H1 (cell line): ENCODE data around the gene DNAJC6.

Experiments used
- CTCF ChIP-seq, 3 experiments: IDR thresholded peaks; 1 replicate in 2 of 3; 2 replicates in 1 of 3; pipeline versions ENCODE4 v1.5.1 to v1.6.1; 2011; ENCODE audit warnings: low read length in 3 of 3, mild to moderate bottlenecking in 3 of 3, inconsistent platforms in 2 of 3, low read depth in 1 of 3, moderate library complexity in 1 of 3; ENCODE audit not compliant: insufficient read depth in 1 of 3; ENCODE audit errors: control extremely low read depth in 1 of 3
- EP300 ChIP-seq, 2 experiments: IDR thresholded peaks; 1 replicate in 1 of 2; 2 replicates in 1 of 2; pipeline ENCODE4 v1.6.1; 2011 to 2012; ENCODE audit warnings: low read depth in 2 of 2, low read length in 2 of 2, mild to moderate bottlenecking in 2 of 2, borderline replicate concordance in 1 of 2, inconsistent platforms in 1 of 2, moderate library complexity in 1 of 2
- USF2 ChIP-seq: IDR thresholded peaks from 2 replicates; pipeline ENCODE4 v1.6.1; 2011; ENCODE audit warnings: low read length, improper control_type of control experiment

- TF ChIP-seq CTCF (IDR thresholded peaks at IDR 0.05; ENCODE audit: control extremely low read depth in 1 of 3, insufficient read depth in 1 of 3, low read depth in 1 of 3, low read length in 3 of 3) (no peak), USF2 (no peak), EP300 (IDR thresholded peaks at IDR 0.05; ENCODE audit: borderline replicate concordance in 1 of 2, low read depth in 2 of 2, low read length in 2 of 2) (no peak)
Observed at GRCh38 chr1:65407877-65408276, 98.5 kb downstream of the DNAJC6 start.
